DND-41 (cell line): ENCODE measurements around the gene C6orf118.

ENCODE experiments used
- EZH2 ChIP-seq: IDR thresholded peaks from 3 replicates; pipeline ENCODE4 v1.6.1; 2012; ENCODE audit warnings: borderline replicate concordance, low read depth, mild to moderate bottlenecking, moderate library complexity, low read length, inconsistent platforms; ENCODE audit not compliant: severe bottlenecking
- TF ChIP-seq, protein P1 (sequence below): IDR thresholded peaks from 2 replicates; pipeline ENCODE4 v1.5.1; 2012; ENCODE audit warnings: borderline replicate concordance, low read length, moderate library complexity, mild to moderate bottlenecking; ENCODE audit not compliant: poor library complexity, severe bottlenecking; ENCODE audit errors: extremely low read depth

DNA sequence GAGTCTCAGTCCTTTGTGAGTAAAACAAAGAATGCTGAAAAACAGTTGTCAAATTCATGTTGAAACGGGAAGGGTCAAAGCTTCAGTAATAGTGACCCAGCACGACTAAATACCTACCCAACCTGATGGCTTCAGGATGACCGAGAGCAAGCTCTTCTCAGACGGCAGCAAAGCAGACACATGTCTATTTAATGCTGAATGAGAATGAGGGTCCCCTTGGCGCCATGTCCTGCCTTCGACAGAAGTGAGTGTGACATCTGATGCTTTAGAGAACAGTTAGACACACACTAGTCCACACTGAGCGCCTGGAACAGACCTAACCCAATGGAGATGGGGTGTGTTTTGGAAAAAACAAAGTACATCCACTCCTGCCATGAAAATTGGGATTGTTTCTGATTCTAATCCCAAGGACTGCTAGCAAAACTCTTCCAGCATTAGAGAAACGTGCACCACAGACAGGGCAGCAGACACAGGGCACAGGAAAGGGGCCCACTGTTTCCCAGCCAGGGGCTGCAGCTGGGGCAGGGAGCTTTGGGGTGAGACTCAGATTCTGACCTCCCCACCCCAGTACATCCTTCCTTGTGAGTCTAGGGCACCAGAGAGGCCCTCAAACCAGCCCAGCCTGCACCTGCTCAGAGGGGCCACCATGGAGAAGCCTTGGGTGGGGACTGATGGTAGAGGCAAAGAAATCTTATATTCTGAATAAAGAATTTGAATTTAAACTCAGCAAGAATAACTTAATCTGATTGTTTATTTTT is 76.5 kb downstream of the C6orf118 start:
- TF ChIP-seq, protein P1, sequence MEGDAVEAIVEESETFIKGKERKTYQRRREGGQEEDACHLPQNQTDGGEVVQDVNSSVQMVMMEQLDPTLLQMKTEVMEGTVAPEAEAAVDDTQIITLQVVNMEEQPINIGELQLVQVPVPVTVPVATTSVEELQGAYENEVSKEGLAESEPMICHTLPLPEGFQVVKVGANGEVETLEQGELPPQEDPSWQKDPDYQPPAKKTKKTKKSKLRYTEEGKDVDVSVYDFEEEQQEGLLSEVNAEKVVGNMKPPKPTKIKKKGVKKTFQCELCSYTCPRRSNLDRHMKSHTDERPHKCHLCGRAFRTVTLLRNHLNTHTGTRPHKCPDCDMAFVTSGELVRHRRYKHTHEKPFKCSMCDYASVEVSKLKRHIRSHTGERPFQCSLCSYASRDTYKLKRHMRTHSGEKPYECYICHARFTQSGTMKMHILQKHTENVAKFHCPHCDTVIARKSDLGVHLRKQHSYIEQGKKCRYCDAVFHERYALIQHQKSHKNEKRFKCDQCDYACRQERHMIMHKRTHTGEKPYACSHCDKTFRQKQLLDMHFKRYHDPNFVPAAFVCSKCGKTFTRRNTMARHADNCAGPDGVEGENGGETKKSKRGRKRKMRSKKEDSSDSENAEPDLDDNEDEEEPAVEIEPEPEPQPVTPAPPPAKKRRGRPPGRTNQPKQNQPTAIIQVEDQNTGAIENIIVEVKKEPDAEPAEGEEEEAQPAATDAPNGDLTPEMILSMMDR = no peak
- TF ChIP-seq EZH2 = no peak
